Spleen (tissue), 11 donors: ENCODE data around the gene LRTM2. TPM values are rescaled to one million over a fixed set of nuclear protein-coding genes. Genes with fewer than 3 reads are reported as not detected.

ENCODE experiments used
- DNase-seq: peaks from one replicate; pipeline ENCODE4 v3.0.0-alpha.2; 2020
- H3K27ac ChIP-seq, 8 donors: fragments of 200-600 bp; sonication (generic) in 7 of 8; 1 replicate in 4 of 8; 2 replicates in 4 of 8; pipeline versions ENCODE4 v1.5.0 to v1.8.0; 2016 to 2021; ENCODE audit warnings: inconsistent platforms in 4 of 8, mild to moderate bottlenecking in 4 of 8, moderate library complexity in 1 of 8
- H3K27me3 ChIP-seq, 7 donors: fragments of 200-600 bp; sonication (generic) in 6 of 7; replicated peaks in 1 of 7; 1 replicate in 4 of 7; 2 replicates in 3 of 7; pipeline versions ENCODE4 v1.5.0 to v1.8.0; 2016 to 2021; ENCODE audit warnings: inconsistent platforms in 3 of 7, mild to moderate bottlenecking in 1 of 7
- H3K36me3 ChIP-seq, 6 donors: fragments of 200-600 bp; sonication (generic) in 5 of 6; 1 replicate in 4 of 6; 2 replicates in 2 of 6; pipeline versions ENCODE4 v1.5.0 to v1.8.0; 2016 to 2021; ENCODE audit warnings: inconsistent platforms in 2 of 6
- H3K4me1 ChIP-seq, 6 donors: fragments of 200-600 bp; sonication (generic) in 5 of 6; 1 replicate in 3 of 6; 2 replicates in 3 of 6; pipeline versions ENCODE4 v1.5.0 to v1.8.0; 2016 to 2021; ENCODE audit warnings: inconsistent platforms in 3 of 6
- H3K4me3 ChIP-seq, 8 donors: fragments of 200-600 bp; sonication (generic) in 7 of 8; 1 replicate in 4 of 8; 2 replicates in 4 of 8; pipeline versions ENCODE4 v1.5.0 to v1.8.0; 2016 to 2021; ENCODE audit warnings: inconsistent platforms in 4 of 8, mild to moderate bottlenecking in 4 of 8, moderate library complexity in 2 of 8
- H3K9me3 ChIP-seq, 8 donors: fragments of 200-600 bp; sonication (generic) in 7 of 8; 1 replicate in 4 of 8; 2 replicates in 4 of 8; pipeline versions ENCODE4 v1.5.0 to v1.8.0; 2016 to 2021; ENCODE audit warnings: inconsistent platforms in 4 of 8
- CTCF ChIP-seq, 11 experiments: fragments of 200-600 bp in 7 of 11; fragments of 450-650 bp in 4 of 11; sonication (generic) in 4 of 11; IDR thresholded peaks in 8 of 11; conservative IDR thresholded peaks in 3 of 11; 1 replicate in 7 of 11; 2 replicates in 4 of 11; pipeline versions ENCODE4 v1.4.0 to v1.8.0; 2016 to 2021; ENCODE audit warnings: antibody characterized with exemption in 11 of 11, inconsistent platforms in 4 of 11, mild to moderate bottlenecking in 1 of 11
- POLR2A ChIP-seq, 3 donors: fragments of 450-650 bp; IDR thresholded peaks; one replicate each; pipeline ENCODE4 v1.5.1; 2017; ENCODE audit warnings: antibody characterized with exemption in 3 of 3, mild to moderate bottlenecking in 1 of 3
- POLR2AphosphoS5 ChIP-seq, 3 donors: sonication (generic); formaldehyde crosslinking; IDR thresholded peaks; one replicate each; pipeline ENCODE4 v1.5.1; 2017; ENCODE audit warnings: antibody characterized with exemption in 3 of 3
- WGBS, 5 donors: extraction: QIAGEN DNeasy Blood & Tissue Kit in 3 of 5; methylation state at CpG; one replicate each; pipeline versions ENCODE4 v1.1.5 to v1.1.7; 2013 to 2018; 5-methylcytosine and 5-hydroxymethylcytosine counted together
- intact Hi-C: fragments of 100-400 bp; cut with DNase I; formaldehyde crosslinking; loops from one replicate; pipeline ENCODE4 v1.15.0; 2023; ENCODE audit warnings: low total_unique reads
- polyA plus RNA-seq, 3 donors: library from polyadenylated mRNA; stranded (reverse); fragments of 200-250 nt; gene quantifications; one replicate each; pipeline ENCODE4 v1.2.1, GENCODE V29; 2013
- total RNA-seq, 7 donors: library from RNA; depleted of rRNA in 3 of 7; stranded (reverse); fragments of >200 nt in 3 of 7; fragmentation: NEBNext Ultra II Directional in 4 of 7; extraction: Animal tissue kit (Norgen Biotek cat#: 25700) in 4 of 7; gene quantifications; one replicate each; pipeline versions ENCODE4 v1.1.0 to v1.2.1, GENCODE V29; 2016 to 2021
- donor health status: healthy with polysubstance abuse.
- donor health status: DM: no; HTN: no; CAD: no; lungs with moderate emphysema.
- donor health status: DM: no; HTN: no; CAD: no.
- donor health status: Bipolar disorder and iron deficiency.
- donor health status: healthy.
- donor health status: DM: no; HTN: no; CAD: no.
- donor health status: DM: yes; HTN: yes; CAD: no.

LRTM2 gene
- total and polyA plus RNA-seq, 10 donors, result 0.12 TPM; not detected in 9

- DNase-seq, result no peak
- intact Hi-C loops, result no loop called here
- no peaks in the 10 kb centered on the region for H3K27me3 ChIP-seq
- peaks cover 0 to 37% (median 19%) of the 10 kb centered on the region in 8 donors for H3K9me3 ChIP-seq
- no peaks in the 10 kb centered on the region for H3K36me3 ChIP-seq
- no peak overlapping the region for H3K27ac ChIP-seq
- no peaks in the 10 kb centered on the region for H3K4me1 ChIP-seq
- 71 to 93% (median 77%) methylated on average over 1 of the region's 1 CpG for WGBS, 5 donors
- no peak for TF ChIP-seq POLR2A (IDR thresholded peaks at IDR 0.05)
- no peak for TF ChIP-seq POLR2AphosphoS5 (IDR thresholded peaks at IDR 0.05)
- TF ChIP-seq CTCF (IDR thresholded peaks at IDR 0.05 in 8 of 11, conservative IDR thresholded peaks at IDR 0.05 in 3 of 11), result no peak
- no peak overlapping the region for H3K4me3 ChIP-seq
Observed at GRCh38 chr12:1852076-1852475, 31.7 kb downstream of the LRTM2 start.

GRCh38 chr12:1853716-1854115, 33.4 kb downstream of the LRTM2 start:
- 88 to 92% (median 90%) methylated on average over 8 of the region's 8 CpGs for WGBS, 5 donors
- Histone ChIP-seq H3K9me3 (peaks cover 0 to 37% (median 19%) of the 10 kb centered on the region in 8 donors), H3K4me3 (no peak overlapping the region), H3K27me3 (peaks cover 0 to 9% (median 0%) of the 10 kb centered on the region in 7 donors), H3K4me1 (no peaks in the 10 kb centered on the region), H3K36me3 (no peaks in the 10 kb centered on the region), H3K27ac (no peak overlapping the region)
- intact Hi-C loops, result no loop called here
- DNase-seq, result no peak
- TF ChIP-seq POLR2A (IDR thresholded peaks at IDR 0.05) (no peak), POLR2AphosphoS5 (IDR thresholded peaks at IDR 0.05) (no peak), CTCF (IDR thresholded peaks at IDR 0.05 in 8 of 11, conservative IDR thresholded peaks at IDR 0.05 in 3 of 11) (no peak)

GRCh38 chr12:1855241-1855640, 34.9 kb downstream of the LRTM2 start:
- Histone ChIP-seq H3K4me3 (no peak overlapping the region), H3K4me1 (no peaks in the 10 kb centered on the region), H3K27me3 (peaks cover 0 to 9% (median 0%) of the 10 kb centered on the region in 7 donors), H3K36me3 (no peaks in the 10 kb centered on the region), H3K9me3 (peaks cover 0 to 37% (median 19%) of the 10 kb centered on the region in 8 donors), H3K27ac (no peak overlapping the region)
- WGBS, 5 donors, result 54 to 78% (median 69%) methylated on average over 3 of the region's 3 CpGs
- intact Hi-C loops, result no loop called here
- TF ChIP-seq POLR2A (IDR thresholded peaks at IDR 0.05) (no peak), CTCF (IDR thresholded peaks at IDR 0.05 in 8 of 11, conservative IDR thresholded peaks at IDR 0.05 in 3 of 11) (no peak), POLR2AphosphoS5 (IDR thresholded peaks at IDR 0.05) (no peak)
- no peak for DNase-seq

GRCh38 chr12:1857086-1857485, 36.7 kb downstream of the LRTM2 start:
- Histone ChIP-seq H3K4me1 (no peaks in the 10 kb centered on the region), H3K4me3 (no peak overlapping the region)

More at GRCh38 chr12:1857086-1857485, 36.7 kb downstream of the LRTM2 start:
- no peak for TF ChIP-seq POLR2AphosphoS5 (IDR thresholded peaks at IDR 0.05)
- TF ChIP-seq POLR2A (IDR thresholded peaks at IDR 0.05), result no peak
- no peak for TF ChIP-seq CTCF (IDR thresholded peaks at IDR 0.05 in 8 of 11, conservative IDR thresholded peaks at IDR 0.05 in 3 of 11)
- DNase-seq, result no peak
- intact Hi-C loops, result no loop called here
- no peaks in the 10 kb centered on the region for H3K36me3 ChIP-seq
- H3K27ac ChIP-seq, result no peak overlapping the region
- peaks cover 0 to 37% (median 19%) of the 10 kb centered on the region in 8 donors for H3K9me3 ChIP-seq
- 45 to 69% (median 55%) methylated on average over 2 of the region's 2 CpGs for WGBS, 5 donors
- peaks cover 0 to 9% (median 0%) of the 10 kb centered on the region in 7 donors for H3K27me3 ChIP-seq
